HG02763 (cell line): ENCODE results near the gene PGGHG.
"Not testable (repeated sequence)": the region's sequence is repeated elsewhere in the genome, so short reads cannot be mapped to it uniquely, and the experiment has no call there.

Source experiments
- ATAC-seq: cut with Tn5 transposase; IDR thresholded peaks from one replicate; pipeline ENCODE4 v1.9.1; 2021; ENCODE audit warnings: mild to moderate bottlenecking, moderate library complexity; ENCODE audit not compliant: unreplicated experiment

Gene PGGHG

GRCh38 chr11:296171-297050 is 7.5 kb downstream of the PGGHG start:
- no peak for ATAC-seq

GRCh38 chr11:297051-297585 is 8.2 kb downstream of the PGGHG start:
- ATAC-seq: no peak

GRCh38 chr11:297586-298405 is 8.9 kb downstream of the PGGHG start:
- no peak for ATAC-seq

GRCh38 chr11:298406-299065 is 9.6 kb downstream of the PGGHG start:
- ATAC-seq: no peak

GRCh38 chr11:299081-299891 is 10.4 kb downstream of the PGGHG start, which contains the start of gene IFITM5:
Gene IFITM5, minus strand, starts transcription at chr11:299526. Its CDS starts 36 bp downstream, at chr11:299490.
- ATAC-seq: no peak

- no peak for ATAC-seq
These were observed 11.2 kb downstream of the PGGHG start for GRCh38 chr11:299951-300735.

GRCh38 chr11:303363-303762 is 14.4 kb downstream of the PGGHG start:
- ATAC-seq: no peak

GRCh38 chr11:304061-304506 is 15.2 kb downstream of the PGGHG start:
- ATAC-seq: no peak

GRCh38 chr11:304915-305843 is 16.3 kb downstream of the PGGHG start:
- no peak for ATAC-seq

- no peak for ATAC-seq
These were observed 16.9 kb downstream of the PGGHG start for GRCh38 chr11:305844-306211.

- no peak for ATAC-seq
These were observed 17.9 kb downstream of the PGGHG start for GRCh38 chr11:306645-307371.

- ATAC-seq: not testable (repeated sequence)
These were observed 19.1 kb downstream of the PGGHG start, which contains the start of gene IFITM2 for GRCh38 chr11:307766-308708. Gene IFITM2, plus strand, starts transcription at chr11:307816. Its CDS starts 377 bp downstream, at chr11:308193.

- not testable (repeated sequence) for ATAC-seq
These were observed 20.1 kb downstream of the PGGHG start for GRCh38 chr11:308740-309665.

- not testable (repeated sequence) for ATAC-seq
These were observed 21.1 kb downstream of the PGGHG start for GRCh38 chr11:309979-310572.
